GM23338 (cell line): ENCODE results near the gene TMEM273. TPM values are rescaled to one million over a fixed set of nuclear protein-coding genes. Genes with fewer than 3 reads are reported as not detected.

Experiments used
- ATAC-seq: fragments of 200-7000 bp; cut with Tn5 transposase; 3 replicates; pipeline ENCODE4 v1.9.1; 2020
- DNase-seq: peaks from one replicate; pipeline ENCODE4 v3.0.0-alpha.2; 2015; ENCODE audit warnings: low spot score
- H2AFZ ChIP-seq: fragments of 200-600 bp; sonication (generic); 2 replicates; pipeline ENCODE4 v1.8.0; 2016; ENCODE audit warnings: antibody characterized with exemption, mild to moderate bottlenecking, moderate library complexity
- H3F3A ChIP-seq: fragments of 200-600 bp; sonication (generic); replicated peaks from 2 replicates; pipeline ENCODE4 v1.8.0; 2017; ENCODE audit warnings: antibody characterized with exemption, mixed run types, low read depth
- H3K27ac ChIP-seq: fragments of 200-600 bp; sonication (generic); 2 replicates; pipeline ENCODE4 v1.6.1; 2016; ENCODE audit warnings: low read depth
- H3K27me3 ChIP-seq: fragments of 200-600 bp; sonication (generic); 2 replicates; pipeline ENCODE4 v1.8.0; 2016; ENCODE audit warnings: mild to moderate bottlenecking, mixed run types, moderate library complexity; ENCODE audit not compliant: insufficient read depth
- H3K36me3 ChIP-seq: fragments of 200-600 bp; sonication (generic); 2 replicates; pipeline ENCODE4 v1.8.0; 2016; ENCODE audit warnings: mild to moderate bottlenecking; ENCODE audit not compliant: insufficient read depth
- H3K4me1 ChIP-seq: fragments of 200-600 bp; sonication (generic); 2 replicates; pipeline ENCODE4 v1.8.0; 2016; ENCODE audit warnings: mild to moderate bottlenecking, moderate library complexity; ENCODE audit not compliant: insufficient read depth
- H3K4me2 ChIP-seq: fragments of 200-600 bp; sonication (generic); 2 replicates; pipeline ENCODE4 v1.7.1; 2017; ENCODE audit warnings: mixed run types
- H3K4me3 ChIP-seq: fragments of 200-600 bp; sonication (generic); 2 replicates; pipeline ENCODE4 v1.6.1; 2016; ENCODE audit warnings: mixed run types
- H3K79me2 ChIP-seq: fragments of 200-600 bp; sonication (generic); replicated peaks from 2 replicates; pipeline ENCODE4 v1.8.0; 2017; ENCODE audit warnings: mild to moderate bottlenecking; ENCODE audit not compliant: insufficient read depth
- H3K9me2 ChIP-seq: fragments of 200-600 bp; sonication (generic); 2 replicates; pipeline ENCODE4 v1.8.0; 2017; ENCODE audit not compliant: insufficient read depth
- H4K20me1 ChIP-seq: fragments of 200-600 bp; sonication (generic); replicated peaks from 2 replicates; pipeline ENCODE4 v1.8.0; 2017; ENCODE audit warnings: mild to moderate bottlenecking; ENCODE audit not compliant: insufficient read depth
- H3K27ac Mint-ChIP-seq: 2 replicates; pipeline ENCODE4 v1.8.0; 2020; ENCODE audit warnings: inconsistent platforms, mild to moderate bottlenecking, moderate library complexity, mixed read lengths
- H3K27me3 Mint-ChIP-seq: 3 replicates; pipeline ENCODE4 v1.8.0; 2022; ENCODE audit warnings: low read depth, mild to moderate bottlenecking, moderate library complexity, mixed read lengths, inconsistent platforms; ENCODE audit not compliant: insufficient read depth, poor library complexity
- H3K36me3 Mint-ChIP-seq: 3 replicates; pipeline ENCODE4 v1.8.0; 2021; ENCODE audit warnings: low read depth, mild to moderate bottlenecking, inconsistent platforms, moderate library complexity, mixed read lengths
- H3K4me1 Mint-ChIP-seq: 3 replicates; pipeline ENCODE4 v1.8.0; 2020; ENCODE audit warnings: mild to moderate bottlenecking, inconsistent platforms, mixed read lengths
- H3K4me3 Mint-ChIP-seq: 3 replicates; pipeline ENCODE4 v1.8.0; 2021; ENCODE audit warnings: moderate library complexity, mild to moderate bottlenecking, inconsistent platforms, mixed read lengths
- H3K9me3 Mint-ChIP-seq: 3 replicates; pipeline ENCODE4 v1.8.0; 2020; ENCODE audit warnings: moderate library complexity, mild to moderate bottlenecking, inconsistent platforms, mixed read lengths
- CREB1 ChIP-seq: fragments of 250-450 bp; sonication (Bioruptor Pico); IDR thresholded peaks from 2 replicates; pipeline ENCODE4 v1.5.0; 2020; ENCODE audit warnings: low read depth, mild to moderate bottlenecking, moderate library complexity
- ETS1 ChIP-seq: IDR thresholded peaks from 2 replicates; pipeline ENCODE4 v1.6.1; 2016; ENCODE audit warnings: antibody characterized with exemption
- EZH2 ChIP-seq: fragments of 200-600 bp; sonication (generic); IDR thresholded peaks from one replicate; pipeline ENCODE4 v1.8.0; 2017; ENCODE audit warnings: antibody characterized with exemption, mild to moderate bottlenecking, low read depth; ENCODE audit not compliant: unreplicated experiment
- EZH2phosphoT487 ChIP-seq: fragments of 200-600 bp; sonication (generic); IDR thresholded peaks from one replicate; pipeline ENCODE4 v1.8.1; 2018; ENCODE audit warnings: antibody characterized with exemption; ENCODE audit not compliant: unreplicated experiment
- JUNB ChIP-seq: IDR thresholded peaks from one replicate; pipeline ENCODE4 v1.6.1; 2016; ENCODE audit warnings: antibody characterized with exemption; ENCODE audit not compliant: unreplicated experiment
- NANOG ChIP-seq: IDR thresholded peaks from 2 replicates; pipeline ENCODE4 v1.6.1; 2016; ENCODE audit warnings: antibody characterized with exemption, borderline replicate concordance
- POLR2AphosphoS5 ChIP-seq: IDR thresholded peaks from 2 replicates; pipeline ENCODE4 v1.6.1; 2016; ENCODE audit warnings: antibody characterized with exemption, low read depth
- REST ChIP-seq: IDR thresholded peaks from one replicate; pipeline ENCODE4 v1.6.1; 2018; ENCODE audit warnings: antibody characterized with exemption; ENCODE audit not compliant: unreplicated experiment
- STAT1 ChIP-seq: IDR thresholded peaks from one replicate; pipeline ENCODE4 v1.6.1; 2016; ENCODE audit warnings: antibody characterized with exemption; ENCODE audit not compliant: unreplicated experiment
- ZNF114 ChIP-seq: fragments of 250-450 bp; sonication (Bioruptor Pico); IDR thresholded peaks from 2 replicates; pipeline ENCODE4 v1.5.0; 2020; ENCODE audit warnings: mild to moderate bottlenecking, moderate library complexity
- ZNF331 ChIP-seq: fragments of 250-450 bp; sonication (Bioruptor Pico); IDR thresholded peaks from 2 replicates; pipeline ENCODE4 v1.5.0; 2020; ENCODE audit warnings: low read depth, mild to moderate bottlenecking, moderate library complexity
- polyA plus RNA-seq: library from polyadenylated mRNA; unstranded; fragments of >200 nt; fragmentation: Nextera tagmentation; extraction: Ambion mirVana; gene quantifications from 2 replicates; pipeline ENCODE4 v1.2.1, GENCODE V29; 2016
- total RNA-seq: library from RNA; depleted of rRNA; stranded (reverse); fragments of >200 nt; shearing (Covaris generic); gene quantifications from 2 replicates; pipeline ENCODE4 v1.2.3, GENCODE V29; 2014
- TF ChIP-seq, protein P1 (sequence below), 2 experiments: fragments of 200-600 bp in 1 of 2; sonication (generic) in 1 of 2; conservative IDR thresholded peaks; 2 replicates each; pipeline versions ENCODE4 v1.5.1 to v1.6.1; 2016 to 2017; ENCODE audit warnings: antibody characterized with exemption in 2 of 2, low read depth in 2 of 2, mild to moderate bottlenecking in 2 of 2, moderate library complexity in 1 of 2
- TF ChIP-seq, protein P2 (sequence below): fragments of 250-450 bp; sonication (Bioruptor Pico); IDR thresholded peaks from 2 replicates; pipeline ENCODE4 v1.5.0; 2020; ENCODE audit warnings: mild to moderate bottlenecking, moderate library complexity

TMEM273 gene
- total and polyA plus RNA-seq, 2 experiments from 2014 or later = not detected

- no peaks in the 10 kb centered on the region for H3K9me3 Mint-ChIP-seq
- ATAC-seq (no peak), DNase-seq (no peak)
- no peak overlapping the region for H3K4me3 Mint-ChIP-seq
- TF ChIP-seq STAT1 (no peak), EZH2 (no peak), ETS1 (no peak), ZNF114 (CRISPR knock-in tag) (no peak), EZH2phosphoT487 (no peak), POLR2AphosphoS5 (no peak), ZNF331 (CRISPR knock-in tag) (no peak), REST (no peak), NANOG (no peak), JUNB (no peak), CREB1 (CRISPR knock-in tag) (no peak)
- TF ChIP-seq, protein P1, sequence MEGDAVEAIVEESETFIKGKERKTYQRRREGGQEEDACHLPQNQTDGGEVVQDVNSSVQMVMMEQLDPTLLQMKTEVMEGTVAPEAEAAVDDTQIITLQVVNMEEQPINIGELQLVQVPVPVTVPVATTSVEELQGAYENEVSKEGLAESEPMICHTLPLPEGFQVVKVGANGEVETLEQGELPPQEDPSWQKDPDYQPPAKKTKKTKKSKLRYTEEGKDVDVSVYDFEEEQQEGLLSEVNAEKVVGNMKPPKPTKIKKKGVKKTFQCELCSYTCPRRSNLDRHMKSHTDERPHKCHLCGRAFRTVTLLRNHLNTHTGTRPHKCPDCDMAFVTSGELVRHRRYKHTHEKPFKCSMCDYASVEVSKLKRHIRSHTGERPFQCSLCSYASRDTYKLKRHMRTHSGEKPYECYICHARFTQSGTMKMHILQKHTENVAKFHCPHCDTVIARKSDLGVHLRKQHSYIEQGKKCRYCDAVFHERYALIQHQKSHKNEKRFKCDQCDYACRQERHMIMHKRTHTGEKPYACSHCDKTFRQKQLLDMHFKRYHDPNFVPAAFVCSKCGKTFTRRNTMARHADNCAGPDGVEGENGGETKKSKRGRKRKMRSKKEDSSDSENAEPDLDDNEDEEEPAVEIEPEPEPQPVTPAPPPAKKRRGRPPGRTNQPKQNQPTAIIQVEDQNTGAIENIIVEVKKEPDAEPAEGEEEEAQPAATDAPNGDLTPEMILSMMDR (conservative IDR thresholded peaks at IDR 0.05; ENCODE audit: low read depth in 2 of 2) = no peak
- TF ChIP-seq, protein P2, sequence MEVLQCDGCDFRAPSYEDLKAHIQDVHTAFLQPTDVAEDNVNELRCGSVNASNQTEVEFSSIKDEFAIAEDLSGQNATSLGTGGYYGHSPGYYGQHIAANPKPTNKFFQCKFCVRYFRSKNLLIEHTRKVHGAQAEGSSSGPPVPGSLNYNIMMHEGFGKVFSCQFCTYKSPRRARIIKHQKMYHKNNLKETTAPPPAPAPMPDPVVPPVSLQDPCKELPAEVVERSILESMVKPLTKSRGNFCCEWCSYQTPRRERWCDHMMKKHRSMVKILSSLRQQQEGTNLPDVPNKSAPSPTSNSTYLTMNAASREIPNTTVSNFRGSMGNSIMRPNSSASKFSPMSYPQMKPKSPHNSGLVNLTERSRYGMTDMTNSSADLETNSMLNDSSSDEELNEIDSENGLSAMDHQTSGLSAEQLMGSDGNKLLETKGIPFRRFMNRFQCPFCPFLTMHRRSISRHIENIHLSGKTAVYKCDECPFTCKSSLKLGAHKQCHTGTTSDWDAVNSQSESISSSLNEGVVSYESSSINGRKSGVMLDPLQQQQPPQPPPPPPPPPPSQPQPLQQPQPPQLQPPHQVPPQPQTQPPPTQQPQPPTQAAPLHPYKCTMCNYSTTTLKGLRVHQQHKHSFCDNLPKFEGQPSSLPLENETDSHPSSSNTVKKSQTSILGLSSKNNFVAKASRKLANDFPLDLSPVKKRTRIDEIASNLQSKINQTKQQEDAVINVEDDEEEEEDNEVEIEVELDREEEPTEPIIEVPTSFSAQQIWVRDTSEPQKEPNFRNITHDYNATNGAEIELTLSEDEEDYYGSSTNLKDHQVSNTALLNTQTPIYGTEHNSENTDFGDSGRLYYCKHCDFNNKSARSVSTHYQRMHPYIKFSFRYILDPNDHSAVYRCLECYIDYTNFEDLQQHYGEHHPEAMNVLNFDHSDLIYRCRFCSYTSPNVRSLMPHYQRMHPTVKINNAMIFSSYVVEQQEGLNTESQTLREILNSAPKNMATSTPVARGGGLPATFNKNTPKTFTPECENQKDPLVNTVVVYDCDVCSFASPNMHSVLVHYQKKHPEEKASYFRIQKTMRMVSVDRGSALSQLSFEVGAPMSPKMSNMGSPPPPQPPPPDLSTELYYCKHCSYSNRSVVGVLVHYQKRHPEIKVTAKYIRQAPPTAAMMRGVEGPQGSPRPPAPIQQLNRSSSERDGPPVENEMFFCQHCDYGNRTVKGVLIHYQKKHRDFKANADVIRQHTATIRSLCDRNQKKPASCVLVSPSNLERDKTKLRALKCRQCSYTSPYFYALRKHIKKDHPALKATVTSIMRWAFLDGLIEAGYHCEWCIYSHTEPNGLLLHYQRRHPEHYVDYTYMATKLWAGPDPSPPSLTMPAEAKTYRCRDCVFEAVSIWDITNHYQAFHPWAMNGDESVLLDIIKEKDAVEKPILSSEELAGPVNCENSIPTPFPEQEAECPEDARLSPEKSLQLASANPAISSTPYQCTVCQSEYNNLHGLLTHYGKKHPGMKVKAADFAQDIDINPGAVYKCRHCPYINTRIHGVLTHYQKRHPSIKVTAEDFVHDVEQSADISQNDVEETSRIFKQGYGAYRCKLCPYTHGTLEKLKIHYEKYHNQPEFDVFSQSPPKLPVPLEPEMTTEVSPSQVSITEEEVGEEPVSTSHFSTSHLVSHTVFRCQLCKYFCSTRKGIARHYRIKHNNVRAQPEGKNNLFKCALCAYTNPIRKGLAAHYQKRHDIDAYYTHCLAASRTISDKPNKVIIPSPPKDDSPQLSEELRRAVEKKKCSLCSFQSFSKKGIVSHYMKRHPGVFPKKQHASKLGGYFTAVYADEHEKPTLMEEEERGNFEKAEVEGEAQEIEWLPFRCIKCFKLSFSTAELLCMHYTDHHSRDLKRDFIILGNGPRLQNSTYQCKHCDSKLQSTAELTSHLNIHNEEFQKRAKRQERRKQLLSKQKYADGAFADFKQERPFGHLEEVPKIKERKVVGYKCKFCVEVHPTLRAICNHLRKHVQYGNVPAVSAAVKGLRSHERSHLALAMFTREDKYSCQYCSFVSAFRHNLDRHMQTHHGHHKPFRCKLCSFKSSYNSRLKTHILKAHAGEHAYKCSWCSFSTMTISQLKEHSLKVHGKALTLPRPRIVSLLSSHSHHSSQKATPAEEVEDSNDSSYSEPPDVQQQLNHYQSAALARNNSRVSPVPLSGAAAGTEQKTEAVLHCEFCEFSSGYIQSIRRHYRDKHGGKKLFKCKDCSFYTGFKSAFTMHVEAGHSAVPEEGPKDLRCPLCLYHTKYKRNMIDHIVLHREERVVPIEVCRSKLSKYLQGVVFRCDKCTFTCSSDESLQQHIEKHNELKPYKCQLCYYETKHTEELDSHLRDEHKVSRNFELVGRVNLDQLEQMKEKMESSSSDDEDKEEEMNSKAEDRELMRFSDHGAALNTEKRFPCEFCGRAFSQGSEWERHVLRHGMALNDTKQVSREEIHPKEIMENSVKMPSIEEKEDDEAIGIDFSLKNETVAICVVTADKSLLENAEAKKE = no peak
- peaks cover 1% of the 10 kb centered on the region for H3K27me3 Mint-ChIP-seq
- Histone ChIP-seq H3K9me2 (no peaks in the 10 kb centered on the region), H3K4me2 (no peak overlapping the region), H3K4me1 (no peaks in the 10 kb centered on the region), H3K79me2 (no peaks in the 10 kb centered on the region), H2AFZ (no peak overlapping the region), H3K27ac (no peak overlapping the region), H3K36me3 (no peaks in the 10 kb centered on the region), H4K20me1 (no peaks in the 10 kb centered on the region), H3K4me3 (no peak overlapping the region), H3F3A (no peaks in the 10 kb centered on the region), H3K27me3 (no peaks in the 10 kb centered on the region)
- no peak overlapping the region; the same call in 1 of the 2 replicates for H3K27ac Mint-ChIP-seq
- peaks cover 11% of the 10 kb centered on the region for H3K4me1 Mint-ChIP-seq
- no peaks in the 10 kb centered on the region for H3K36me3 Mint-ChIP-seq
These were observed 20.6 kb downstream of the TMEM273 start for GRCh38 chr10:49167425-49168170.
